Measurements from ENCODE around the gene PKD1L1.
A peak's percentile ranks its signal among the peaks of the same experiment; 100 is the strongest.

Gene PKD1L1

DNA sequence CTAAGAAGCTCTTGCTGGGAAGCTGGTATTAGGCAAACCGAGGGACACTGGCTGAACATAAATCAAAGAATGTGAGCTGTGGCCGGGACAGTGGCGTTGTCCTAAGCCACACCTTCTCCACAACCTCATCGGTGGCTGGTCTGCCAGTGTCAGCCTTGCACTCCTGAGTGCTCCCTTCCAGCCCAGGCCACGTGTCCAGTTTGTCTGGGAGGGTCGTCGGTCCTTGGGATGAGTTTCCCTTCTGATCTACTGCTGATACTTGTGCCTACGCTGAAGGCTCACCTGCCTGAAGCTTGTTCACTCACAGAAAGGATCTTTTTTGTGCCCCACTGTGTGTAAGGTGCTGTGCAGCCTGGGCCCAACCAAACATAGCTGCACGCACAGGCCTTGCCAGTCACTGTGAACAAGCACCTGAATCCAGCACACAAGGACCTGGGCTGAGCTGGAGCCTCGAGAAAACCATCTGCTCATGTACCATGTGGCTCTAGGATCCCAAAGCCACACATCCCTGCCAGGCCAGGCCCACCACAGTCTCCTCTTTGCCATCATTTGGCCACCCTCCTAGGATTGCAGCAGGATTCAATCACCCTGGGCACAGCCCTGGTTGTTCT, 116.1 kb downstream of the PKD1L1 start:
- H3K4me1 Mint-ChIP-seq, result peaks cover 9% of the 10 kb centered on the region
- H3K36me3 Mint-ChIP-seq, result no peaks in the 10 kb centered on the region
- H3K4me3 Mint-ChIP-seq, result no peak overlapping the region
- H3K27ac Mint-ChIP-seq, result no peak overlapping the region
- DNase-seq (ENCODE audit: low spot score in 2 of 2), result no peak
- H3K9me3 Mint-ChIP-seq, result no peaks in the 10 kb centered on the region
- ATAC-seq (ENCODE audit: low read depth), result no peak
- H3K27me3 Mint-ChIP-seq, result peaks cover 7% of the 10 kb centered on the region

DNA sequence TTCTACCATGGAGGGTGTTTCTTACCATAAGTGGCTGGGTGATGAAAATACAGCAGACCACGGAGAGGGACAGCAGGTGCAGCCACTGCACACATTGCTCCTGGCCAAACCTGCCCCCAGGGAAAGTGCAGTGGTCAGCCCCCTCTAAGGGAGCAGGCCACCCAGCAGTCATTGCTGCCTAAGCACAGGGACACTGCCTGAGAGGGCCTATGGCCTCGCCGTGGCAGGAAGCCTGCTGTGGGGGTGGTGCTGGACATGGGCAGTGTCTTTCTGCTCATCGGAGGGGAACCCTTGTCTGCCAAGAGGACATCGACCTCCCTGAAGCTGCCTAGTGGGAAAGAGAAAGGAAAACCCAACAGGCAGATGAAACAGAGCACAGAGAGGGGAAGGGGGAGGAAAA, 118.3 kb downstream of the PKD1L1 start:
- DNase-seq (ENCODE audit: low spot score in 2 of 2) (no peak), ATAC-seq (ENCODE audit: low read depth) (no peak)
- Mint-ChIP-seq H3K36me3 (no peaks in the 10 kb centered on the region), H3K4me1 (peaks cover 9% of the 10 kb centered on the region), H3K27me3 (peaks cover 7% of the 10 kb centered on the region), H3K9me3 (no peaks in the 10 kb centered on the region), H3K4me3 (no peak overlapping the region), H3K27ac (no peak overlapping the region)

DNA sequence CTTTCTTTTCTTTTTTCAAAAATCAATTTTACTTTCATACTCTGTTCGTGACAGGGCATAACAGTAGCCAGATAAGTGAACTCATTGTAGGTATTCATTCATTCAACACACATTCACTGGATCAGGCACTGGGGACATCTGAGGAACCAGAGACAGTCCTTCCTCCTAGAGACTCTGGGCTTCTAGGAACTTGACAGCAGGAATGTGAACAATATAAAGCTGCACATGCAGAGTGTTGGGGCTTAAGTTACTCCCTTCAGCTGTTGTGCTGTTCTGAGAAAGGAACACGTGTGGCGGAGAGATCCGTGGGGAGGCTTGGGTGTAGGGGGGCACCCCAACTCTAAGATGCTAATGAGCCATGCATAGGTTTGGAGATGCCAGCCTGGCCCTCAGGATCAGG, 120.4 kb downstream of the PKD1L1 start:
- Mint-ChIP-seq H3K27ac (no peak overlapping the region), H3K4me3 (no peak overlapping the region), H3K36me3 (no peaks in the 10 kb centered on the region), H3K9me3 (no peaks in the 10 kb centered on the region), H3K4me1 (peaks cover 2% of the 10 kb centered on the region), H3K27me3 (peaks cover 6% of the 10 kb centered on the region)
- DNase-seq (ENCODE audit: low spot score in 2 of 2) (no peak), ATAC-seq (ENCODE audit: low read depth) (no peak)

DNA sequence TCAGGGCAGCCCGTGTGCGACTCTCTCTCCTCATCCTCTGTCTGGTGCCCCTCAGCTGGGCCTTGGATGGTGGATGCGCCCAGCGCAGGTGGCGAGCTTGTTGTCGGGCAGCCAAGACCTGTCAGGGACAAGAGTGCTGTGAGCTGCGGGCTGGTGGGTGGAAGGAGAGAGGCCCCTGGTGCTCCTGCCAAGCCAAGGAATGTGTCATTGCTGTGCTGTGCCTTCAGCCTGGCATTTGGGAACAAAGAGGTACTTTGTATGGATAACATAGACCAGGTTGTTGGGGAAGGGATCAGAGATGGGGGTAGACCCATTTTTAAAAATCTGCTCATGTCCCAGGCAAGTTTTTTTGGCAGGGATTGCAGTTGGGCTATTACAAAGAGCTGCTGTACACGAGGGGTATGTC, 120.9 kb downstream of the PKD1L1 start:
- ATAC-seq (ENCODE audit: low read depth) (no peak), DNase-seq (ENCODE audit: low spot score in 2 of 2) (no peak)
- H3K36me3 Mint-ChIP-seq, result no peaks in the 10 kb centered on the region
- no peak overlapping the region for H3K27ac Mint-ChIP-seq
- H3K4me3 Mint-ChIP-seq, result no peak overlapping the region
- no peaks in the 10 kb centered on the region for H3K4me1 Mint-ChIP-seq
- peaks cover 6% of the 10 kb centered on the region for H3K27me3 Mint-ChIP-seq
- no peaks in the 10 kb centered on the region for H3K9me3 Mint-ChIP-seq

DNA sequence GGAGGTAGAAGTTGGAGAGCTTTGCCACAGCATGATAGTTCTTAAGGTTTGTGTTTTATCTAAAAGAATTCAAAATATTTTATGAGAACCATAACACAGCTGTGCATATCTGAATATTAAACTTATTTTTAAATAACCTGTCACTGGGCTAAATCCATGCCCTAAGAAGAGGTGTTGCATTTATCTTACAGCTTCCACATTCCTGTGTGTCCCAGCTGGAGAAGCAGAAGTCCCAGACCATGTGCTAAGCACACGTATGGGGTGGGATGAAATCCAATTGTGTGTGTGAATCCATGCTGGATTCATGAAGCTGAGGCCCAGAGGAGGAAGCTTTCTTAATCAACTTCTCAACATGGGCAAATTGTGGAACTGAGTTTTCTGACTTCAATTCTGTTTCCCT, 121.5 kb downstream of the PKD1L1 start:
- ATAC-seq (ENCODE audit: low read depth) (no peak), DNase-seq (ENCODE audit: low spot score in 2 of 2) (no peak)
- no peaks in the 10 kb centered on the region for H3K9me3 Mint-ChIP-seq
- no peaks in the 10 kb centered on the region for H3K4me1 Mint-ChIP-seq
- H3K4me3 Mint-ChIP-seq, result no peak overlapping the region
- H3K36me3 Mint-ChIP-seq, result no peaks in the 10 kb centered on the region
- peaks cover 6% of the 10 kb centered on the region for H3K27me3 Mint-ChIP-seq
- no peak overlapping the region for H3K27ac Mint-ChIP-seq

DNA sequence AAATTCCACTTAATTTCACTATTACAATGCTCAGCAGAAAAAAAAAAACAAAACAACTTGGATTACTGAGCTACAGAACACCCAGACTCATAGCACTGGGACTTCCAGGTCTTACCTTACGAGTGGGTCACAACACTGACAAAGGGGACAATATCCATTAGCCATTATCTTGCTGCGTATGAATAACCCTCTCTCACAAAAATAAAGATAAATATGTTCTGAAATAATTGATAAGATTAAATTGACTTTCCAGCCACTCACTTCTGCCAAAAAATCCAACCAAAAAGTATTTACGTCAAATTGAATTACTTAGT, 128.7 kb downstream of the PKD1L1 start:
- Mint-ChIP-seq H3K4me1 (peaks cover 4% of the 10 kb centered on the region), H3K4me3 (no peak overlapping the region), H3K27me3 (no peaks in the 10 kb centered on the region), H3K36me3 (no peaks in the 10 kb centered on the region), H3K27ac (no peak overlapping the region), H3K9me3 (no peaks in the 10 kb centered on the region)
- ATAC-seq (ENCODE audit: low read depth), result no peak
- DNase-seq (ENCODE audit: low spot score in 2 of 2), result no peak

DNA sequence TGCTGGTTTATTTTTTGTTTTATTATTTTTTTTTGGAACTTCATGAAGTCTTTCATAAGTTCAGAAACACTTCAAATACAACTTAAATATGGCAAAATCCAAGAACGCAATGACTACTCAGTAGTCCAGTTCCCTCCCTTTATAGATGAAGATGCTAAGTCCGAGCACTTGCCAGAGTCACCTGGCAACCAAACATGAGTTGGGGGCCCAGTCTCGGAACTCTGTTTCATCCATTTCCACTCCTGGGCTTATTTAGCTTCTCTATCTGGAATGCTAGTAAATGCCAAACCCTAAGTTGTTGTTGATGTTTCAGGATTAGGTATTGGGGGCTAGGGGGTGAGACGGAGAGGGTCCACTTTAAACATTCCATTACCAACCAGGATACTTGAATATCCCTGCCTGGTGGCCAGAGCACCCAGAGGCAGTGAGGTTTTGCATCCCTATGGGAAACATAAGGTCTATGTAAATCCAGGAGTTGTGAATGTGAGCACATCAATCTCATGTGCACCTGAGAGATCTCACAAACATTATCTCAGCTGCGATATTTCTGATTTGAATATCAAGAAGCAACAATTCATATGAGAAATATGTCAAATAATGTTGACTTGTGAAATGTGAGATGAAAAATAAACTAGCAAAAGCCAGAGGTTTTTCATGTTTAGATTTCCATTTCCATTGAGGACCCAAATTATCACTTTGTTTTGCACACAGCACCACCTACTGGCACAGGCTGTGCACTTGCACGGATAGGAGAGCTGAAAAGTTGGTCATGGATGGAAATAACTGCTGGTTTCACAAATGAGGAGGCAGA, 129.3 kb downstream of the PKD1L1 start:
- Mint-ChIP-seq H3K9me3 (no peaks in the 10 kb centered on the region), H3K27ac (no peak overlapping the region), H3K4me1 (peaks cover 4% of the 10 kb centered on the region), H3K36me3 (no peaks in the 10 kb centered on the region), H3K4me3 (no peak overlapping the region), H3K27me3 (no peaks in the 10 kb centered on the region)
- ATAC-seq (ENCODE audit: low read depth) (peak; percentile 79), DNase-seq (ENCODE audit: low spot score in 2 of 2) (peak; percentile 74 to 75)

DNA sequence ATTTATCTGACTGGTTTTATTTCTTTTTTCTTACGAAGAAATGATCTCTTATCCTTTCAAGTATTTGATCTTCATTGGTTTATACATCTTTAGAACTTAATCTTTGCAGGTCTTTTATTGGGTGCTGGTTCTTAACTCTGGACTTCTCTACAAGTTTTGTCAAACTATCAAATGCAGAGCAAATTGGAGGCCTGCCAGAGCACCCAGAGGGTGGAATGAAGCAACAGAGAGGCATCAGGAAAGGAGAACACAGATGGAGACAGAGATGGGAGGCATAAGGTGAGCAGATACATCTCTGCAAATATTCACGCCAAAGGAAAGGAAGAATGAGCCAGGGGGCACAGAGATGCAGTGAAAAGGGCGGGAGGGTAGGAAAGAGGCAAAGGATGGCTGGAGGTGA, 130.3 kb downstream of the PKD1L1 start:
- ATAC-seq (ENCODE audit: low read depth), result no peak

DNA sequence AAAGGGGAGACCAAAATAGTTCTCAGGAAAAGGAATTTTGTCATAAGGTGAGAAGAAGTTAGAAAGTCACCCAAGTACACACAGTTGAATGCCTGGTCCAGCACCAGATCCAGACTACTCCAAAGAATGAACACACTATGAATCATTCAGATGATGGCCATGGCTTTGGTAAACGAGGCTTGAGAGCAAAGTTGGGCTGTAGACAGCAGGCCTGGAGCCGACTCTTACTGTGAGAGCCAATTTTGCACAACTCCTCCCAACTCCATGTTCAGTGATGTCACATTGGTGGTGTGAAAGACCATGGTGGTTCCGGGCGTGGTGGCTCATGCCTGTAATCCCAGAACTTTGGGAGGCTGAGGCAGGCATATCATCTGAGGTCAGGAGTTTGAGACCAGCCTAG, 131.6 kb downstream of the PKD1L1 start:
- Mint-ChIP-seq H3K27ac (no peak overlapping the region), H3K27me3 (no peaks in the 10 kb centered on the region), H3K9me3 (no peaks in the 10 kb centered on the region), H3K4me1 (peaks cover 14% of the 10 kb centered on the region), H3K4me3 (no peak overlapping the region), H3K36me3 (no peaks in the 10 kb centered on the region)
- DNase-seq (ENCODE audit: low spot score in 2 of 2) (no peak), ATAC-seq (ENCODE audit: low read depth) (no peak)

More for the DNA sequence above, 130.3 kb downstream of the PKD1L1 start:
- no peaks in the 10 kb centered on the region for H3K9me3 Mint-ChIP-seq
- H3K27ac Mint-ChIP-seq, result no peak overlapping the region
- no peaks in the 10 kb centered on the region for H3K27me3 Mint-ChIP-seq
- H3K4me3 Mint-ChIP-seq, result no peak overlapping the region
- H3K4me1 Mint-ChIP-seq, result peaks cover 12% of the 10 kb centered on the region
- H3K36me3 Mint-ChIP-seq, result no peaks in the 10 kb centered on the region
- no peak for DNase-seq (ENCODE audit: low spot score in 2 of 2)

DNA sequence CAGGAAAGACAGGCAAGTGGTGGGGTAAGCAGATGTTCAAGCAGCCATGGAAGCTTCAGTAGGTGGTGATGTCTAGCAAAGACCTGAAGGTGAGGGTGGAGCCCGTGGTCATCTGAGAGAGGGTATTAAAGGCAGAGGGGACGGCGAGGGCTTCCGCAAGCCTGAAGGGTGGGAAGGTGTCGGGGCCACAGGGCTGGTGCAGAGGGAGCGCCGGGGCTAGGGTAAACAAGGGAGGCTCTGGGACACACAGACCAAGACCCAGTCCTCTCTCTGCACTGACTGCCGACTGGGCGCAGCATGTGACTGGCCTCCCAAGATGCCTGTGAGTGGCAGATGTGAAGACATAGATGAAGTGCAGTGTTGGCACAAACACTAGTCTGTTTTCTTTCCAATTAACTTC, 132.4 kb downstream of the PKD1L1 start:
- no peaks in the 10 kb centered on the region for H3K9me3 Mint-ChIP-seq
- no peak overlapping the region for H3K27ac Mint-ChIP-seq
- peaks cover 18% of the 10 kb centered on the region for H3K4me1 Mint-ChIP-seq
- H3K36me3 Mint-ChIP-seq, result no peaks in the 10 kb centered on the region
- no peaks in the 10 kb centered on the region for H3K27me3 Mint-ChIP-seq
- ATAC-seq (ENCODE audit: low read depth) (no peak), DNase-seq (ENCODE audit: low spot score in 2 of 2) (no peak)
- no peak overlapping the region for H3K4me3 Mint-ChIP-seq

DNA sequence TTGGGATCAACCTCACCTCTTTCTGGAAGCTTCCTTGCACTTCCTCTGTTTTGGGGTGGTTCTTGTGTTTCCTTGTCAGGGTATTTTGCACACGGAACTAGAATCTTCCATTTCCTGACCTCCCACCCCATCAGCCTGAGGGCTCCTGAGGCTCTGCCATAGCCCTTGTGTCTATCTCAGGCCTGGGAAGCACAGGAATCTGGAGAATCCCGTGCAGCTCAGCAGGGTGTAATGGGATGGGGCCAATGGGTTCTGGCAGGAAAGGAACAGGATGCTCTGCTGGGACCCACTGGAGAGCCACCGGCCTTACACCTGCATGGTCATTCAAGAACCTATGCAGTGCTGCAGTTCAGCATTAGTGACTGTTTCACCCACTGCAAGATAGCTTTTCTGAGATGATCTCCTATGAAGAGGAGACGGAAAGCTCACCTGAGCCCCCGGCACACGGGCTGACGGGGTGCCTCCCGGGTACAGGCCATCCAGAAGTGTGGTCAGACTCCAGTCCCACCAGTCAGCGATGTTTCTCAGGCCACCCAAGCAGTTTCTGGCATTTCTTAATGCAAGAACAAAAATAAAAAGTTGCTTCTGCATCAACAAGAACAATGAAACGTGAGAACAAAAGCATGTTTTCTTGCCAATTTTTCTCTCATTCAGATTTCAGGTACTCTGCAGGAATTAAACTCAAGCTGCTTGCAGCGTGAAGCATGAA, 133.2 kb downstream of the PKD1L1 start:
- no peak for ATAC-seq (ENCODE audit: low read depth)
- Mint-ChIP-seq H3K9me3 (no peaks in the 10 kb centered on the region), H3K27ac (no peak overlapping the region), H3K4me3 (no peak overlapping the region), H3K27me3 (no peaks in the 10 kb centered on the region), H3K4me1 (peaks cover 25% of the 10 kb centered on the region), H3K36me3 (no peaks in the 10 kb centered on the region)
- DNase-seq (ENCODE audit: low spot score in 2 of 2), result no peak

DNA sequence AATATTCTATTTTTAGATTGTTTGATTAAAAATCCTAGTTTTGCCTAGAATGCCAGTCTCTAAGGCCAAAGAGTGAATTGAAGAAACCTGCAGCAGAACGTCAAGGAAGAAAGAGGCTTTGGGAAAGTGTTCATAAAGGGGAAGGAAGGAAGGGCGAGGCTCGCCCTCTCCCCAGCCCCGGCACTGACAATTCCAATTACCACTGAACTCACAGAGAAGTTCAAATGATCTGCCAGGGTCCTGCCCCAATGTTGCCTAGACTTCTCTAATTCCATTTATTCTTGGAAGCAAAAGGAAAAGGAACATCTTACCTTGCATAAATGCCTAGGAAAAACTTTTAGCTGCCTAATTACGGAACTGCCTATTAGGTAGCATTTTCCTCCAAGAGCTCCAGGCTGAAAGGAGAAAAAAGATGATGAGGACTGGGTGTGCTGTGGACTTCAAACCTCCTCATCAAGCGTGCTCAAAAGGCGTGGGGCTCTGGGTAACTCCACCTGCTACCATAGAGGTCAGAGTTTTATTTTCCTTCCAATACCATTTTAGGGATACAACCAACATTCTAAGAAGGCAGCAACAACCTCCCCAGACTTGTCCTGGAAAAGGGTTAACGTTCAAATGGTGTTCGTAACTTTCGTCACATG, 134.5 kb downstream of the PKD1L1 start:
- Mint-ChIP-seq H3K4me3 (no peak overlapping the region), H3K27ac (no peak overlapping the region), H3K36me3 (no peaks in the 10 kb centered on the region), H3K4me1 (peaks cover 29% of the 10 kb centered on the region), H3K27me3 (no peaks in the 10 kb centered on the region), H3K9me3 (no peaks in the 10 kb centered on the region)
- ATAC-seq (ENCODE audit: low read depth) (no peak), DNase-seq (ENCODE audit: low spot score in 2 of 2) (no peak)

DNA sequence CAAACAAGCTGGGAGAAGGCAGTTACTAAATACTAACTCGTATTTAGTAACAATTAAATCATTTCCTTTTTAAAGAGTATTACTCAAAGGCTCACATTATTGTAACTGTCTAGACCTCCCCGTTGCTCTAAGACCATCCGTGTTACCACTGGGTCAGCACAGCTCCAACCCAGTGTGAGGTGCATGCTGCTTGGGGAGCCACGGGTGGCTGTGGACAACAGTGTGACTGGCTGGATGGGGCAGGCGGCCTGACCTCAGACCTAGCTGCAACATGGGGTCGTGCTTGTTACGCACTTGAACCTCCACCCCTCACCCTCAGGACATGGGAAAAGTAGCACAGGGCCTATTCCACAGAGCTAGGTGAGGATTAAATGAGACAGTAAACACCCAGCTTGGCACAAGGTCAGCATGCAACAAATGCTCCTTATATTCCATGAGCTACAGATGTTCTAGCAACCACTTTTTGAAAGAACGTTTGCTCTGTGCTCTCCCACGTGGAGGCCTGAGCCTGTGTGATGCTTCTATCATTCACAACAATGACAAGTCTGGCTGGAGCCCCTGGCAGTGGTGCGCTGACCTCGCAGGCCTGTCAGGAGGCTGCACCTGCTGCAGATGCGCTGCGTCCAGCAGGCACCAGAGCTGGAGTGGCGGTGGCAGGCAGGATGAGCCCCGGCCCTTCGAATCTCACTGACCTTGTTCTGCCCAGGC, 135.7 kb downstream of the PKD1L1 start:
- no peak for DNase-seq (ENCODE audit: low spot score in 2 of 2)
- Mint-ChIP-seq H3K36me3 (no peaks in the 10 kb centered on the region), H3K9me3 (no peaks in the 10 kb centered on the region), H3K4me3 (no peak overlapping the region), H3K4me1 (peaks cover 36% of the 10 kb centered on the region), H3K27ac (no peak overlapping the region), H3K27me3 (no peaks in the 10 kb centered on the region)
- no peak for ATAC-seq (ENCODE audit: low read depth)
